ENCODE results near the gene TP53. TPM values are rescaled to one million over a fixed set of nuclear protein-coding genes. Genes with fewer than 3 reads are reported as not detected.

TP53 gene
- 10 to 100 TPM; 66.7 to 68.6 (median 67.4) TPM for polyA plus RNA-seq (ENCODE audit: insufficient read length in 3 of 3)

GRCh38 chr17:7687072-7687907, at the start of gene TP53:
Gene TP53, minus strand, starts transcription at chr17:7687490. Its CDS starts 10,896 bp downstream, at chr17:7676594.
- peak; percentile 84 to 85 (median 85) for DNase-seq (ENCODE audit: low read depth in 3 of 3, low spot score in 2 of 3)

- DNase-seq (ENCODE audit: low read depth in 3 of 3, low spot score in 2 of 3): no peak
These were observed 45.8 kb upstream of the TP53 start for GRCh38 chr17:7732981-7733539.

GRCh38 chr17:7729816-7730215, 42.5 kb upstream of the TP53 start:
- no peak for DNase-seq (ENCODE audit: low read depth in 3 of 3, low spot score in 2 of 3)

- DNase-seq (ENCODE audit: low read depth in 3 of 3, low spot score in 2 of 3): no peak
These were observed 40.6 kb upstream of the TP53 start for GRCh38 chr17:7727886-7728285.

GRCh38 chr17:7721612-7722011, 34.3 kb upstream of the TP53 start:
- no peak for DNase-seq (ENCODE audit: low read depth in 3 of 3, low spot score in 2 of 3)

- DNase-seq (ENCODE audit: low read depth in 3 of 3, low spot score in 2 of 3): no peak
These were observed 32.8 kb upstream of the TP53 start for GRCh38 chr17:7720125-7720524.

- DNase-seq (ENCODE audit: low read depth in 3 of 3, low spot score in 2 of 3): no peak
These were observed 32.4 kb upstream of the TP53 start for GRCh38 chr17:7719661-7720060.

- DNase-seq (ENCODE audit: low read depth in 3 of 3, low spot score in 2 of 3): no peak
These were observed 30.6 kb upstream of the TP53 start for GRCh38 chr17:7717756-7718350.

GRCh38 chr17:7716901-7717755, 29.8 kb upstream of the TP53 start, which contains the start of gene DNAH2:
Gene DNAH2, plus strand, starts transcription at chr17:7717744. Its CDS starts 1,991 bp downstream, at chr17:7719735.
- DNase-seq (ENCODE audit: low read depth in 3 of 3, low spot score in 2 of 3): peak; percentile 71 to 90 (median 88)

- DNase-seq (ENCODE audit: low read depth in 3 of 3, low spot score in 2 of 3): peak in 1 of 3 donors; percentile 12
These were observed 28.9 kb upstream of the TP53 start for GRCh38 chr17:7715936-7716886.

GRCh38 chr17:7714721-7715594, 27.7 kb upstream of the TP53 start:
- no peak for DNase-seq (ENCODE audit: low read depth in 3 of 3, low spot score in 2 of 3)

GRCh38 chr17:7713782-7714181, 26.5 kb upstream of the TP53 start:
- DNase-seq (ENCODE audit: low read depth in 3 of 3, low spot score in 2 of 3): no peak

GRCh38 chr17:7712111-7712771, 25.0 kb upstream of the TP53 start:
- no peak for DNase-seq (ENCODE audit: low read depth in 3 of 3, low spot score in 2 of 3)

- no peak for DNase-seq (ENCODE audit: low read depth in 3 of 3, low spot score in 2 of 3)
These were observed 23.9 kb upstream of the TP53 start for GRCh38 chr17:7711051-7711755.

- DNase-seq (ENCODE audit: low read depth in 3 of 3, low spot score in 2 of 3): no peak
These were observed 23.0 kb upstream of the TP53 start for GRCh38 chr17:7710301-7710700.

- no peak for DNase-seq (ENCODE audit: low read depth in 3 of 3, low spot score in 2 of 3)
These were observed 21.7 kb upstream of the TP53 start for GRCh38 chr17:7709031-7709430.

All from right renal cortex interstitium (tissue), 3 donors.